HUES48 (cell line): ENCODE results near the gene PLAGL1.

Source experiments
- H3K27ac ChIP-seq: one replicate; pipeline ENCODE4 v1.7.0; 2013; ENCODE audit warnings: low read depth, low read length, inconsistent platforms
- H3K27me3 ChIP-seq: 2 replicates; pipeline ENCODE4 v1.6.1; 2013; ENCODE audit warnings: mild to moderate bottlenecking, low read length; ENCODE audit not compliant: control insufficient read depth, insufficient read depth
- H3K36me3 ChIP-seq: 2 replicates; pipeline ENCODE4 v1.6.1; 2013; ENCODE audit warnings: low read length; ENCODE audit not compliant: control insufficient read depth, insufficient read depth
- H3K4me1 ChIP-seq: 2 replicates; pipeline ENCODE4 v1.6.1; 2013; ENCODE audit warnings: mild to moderate bottlenecking, low read length; ENCODE audit not compliant: control insufficient read depth, insufficient read depth
- H3K4me3 ChIP-seq: 2 replicates; pipeline ENCODE4 v1.5.1; 2013; ENCODE audit warnings: mild to moderate bottlenecking, low read depth, low read length
- H3K9ac ChIP-seq: 2 replicates; pipeline ENCODE4 v1.6.1; 2013; ENCODE audit warnings: mild to moderate bottlenecking, low read depth, low read length, moderate library complexity
- H3K9me3 ChIP-seq: 2 replicates; pipeline ENCODE4 v1.6.1; 2013; ENCODE audit warnings: low read length; ENCODE audit not compliant: control insufficient read depth, insufficient read depth

PLAGL1 gene

DNA sequence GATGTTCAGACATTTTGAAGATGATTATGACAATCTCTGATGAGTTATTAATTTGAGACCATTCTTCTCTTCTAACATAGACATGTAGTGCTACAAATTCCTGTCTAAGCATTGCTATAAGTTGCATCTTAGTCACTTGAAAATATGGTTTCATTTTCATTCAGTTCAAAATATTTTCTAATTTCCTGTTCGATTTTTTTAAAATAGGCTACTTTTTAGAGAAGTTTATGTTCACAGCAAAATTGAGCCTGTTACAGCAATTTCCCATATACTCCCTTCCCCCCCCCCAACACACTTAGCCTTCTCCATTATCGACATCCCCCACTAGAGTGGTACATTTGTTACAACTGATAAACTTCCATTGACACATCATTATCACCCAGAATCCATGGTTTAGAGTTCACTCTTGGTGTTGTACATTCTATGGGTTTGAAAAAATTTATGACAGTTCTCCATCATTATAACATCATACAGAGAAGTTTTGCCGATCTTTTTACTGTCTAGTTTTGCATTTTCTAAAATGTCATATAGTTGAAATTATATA lies 31.2 kb downstream of the PLAGL1 start:
- Histone ChIP-seq H3K4me1 (peaks cover 41% of the 10 kb centered on the region), H3K36me3 (no peaks in the 10 kb centered on the region), H3K4me3 (no peak overlapping the region), H3K27ac (no peak overlapping the region), H3K9ac (no peak overlapping the region), H3K9me3 (no peaks in the 10 kb centered on the region), H3K27me3 (peaks cover 81% of the 10 kb centered on the region)

- Histone ChIP-seq H3K27ac (peak overlapping the region; percentile 94), H3K27me3 (peaks cover 95% of the 10 kb centered on the region), H3K9ac (no peak overlapping the region), H3K4me1 (peaks cover 55% of the 10 kb centered on the region), H3K36me3 (no peaks in the 10 kb centered on the region), H3K9me3 (no peaks in the 10 kb centered on the region), H3K4me3 (peak overlapping the region; percentile 38)
These were observed 34.0 kb downstream of the PLAGL1 start for GRCh38 chr6:143974089-143974488.

GRCh38 chr6:143973097-143973966 lies 34.7 kb downstream of the PLAGL1 start:
- peaks cover 59% of the 10 kb centered on the region for H3K4me1 ChIP-seq
- no peaks in the 10 kb centered on the region for H3K9me3 ChIP-seq
- no peaks in the 10 kb centered on the region for H3K36me3 ChIP-seq
- peaks cover 96% of the 10 kb centered on the region for H3K27me3 ChIP-seq
- H3K9ac ChIP-seq: no peak overlapping the region
- peak overlapping the region; percentile 94 for H3K27ac ChIP-seq
- H3K4me3 ChIP-seq: peak overlapping the region; percentile 38

DNA sequence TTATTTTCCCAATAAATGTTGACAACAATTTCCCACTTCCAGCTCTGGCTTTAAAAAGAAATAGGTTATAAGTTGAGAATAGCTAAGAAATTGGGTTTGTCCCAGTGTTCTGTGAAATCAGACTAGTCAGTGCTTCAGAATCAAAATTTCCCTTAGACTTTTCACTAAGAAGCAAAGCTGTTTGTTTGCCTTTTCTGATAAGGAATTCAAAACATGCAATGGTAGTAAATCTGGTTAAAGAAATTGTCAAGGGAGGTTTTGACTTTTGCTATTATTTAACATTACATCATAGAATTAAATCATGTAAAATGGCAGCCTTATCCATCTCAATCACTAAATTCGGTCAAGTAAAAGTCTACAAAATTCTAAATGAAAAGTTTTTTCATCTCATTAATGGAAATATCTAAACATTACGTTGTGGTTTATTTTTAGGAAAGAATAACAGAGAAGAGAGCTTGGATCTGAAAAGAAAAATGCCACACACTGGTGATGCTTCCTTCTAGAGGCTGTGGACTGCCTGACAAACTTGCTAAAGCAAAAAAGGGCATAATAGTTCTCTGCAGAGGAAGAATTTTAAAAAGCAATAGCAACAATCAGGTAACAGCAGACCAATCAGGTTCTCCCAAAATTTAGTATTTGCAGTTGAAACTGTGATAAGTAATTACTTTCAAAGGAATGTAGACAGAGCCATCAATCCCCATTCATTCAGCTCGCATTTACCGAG lies 36.4 kb downstream of the PLAGL1 start:
- Histone ChIP-seq H3K4me1 (peaks cover 59% of the 10 kb centered on the region), H3K36me3 (no peaks in the 10 kb centered on the region), H3K9ac (no peak overlapping the region), H3K9me3 (no peaks in the 10 kb centered on the region), H3K27me3 (peaks cover 96% of the 10 kb centered on the region), H3K4me3 (no peak overlapping the region), H3K27ac (peak overlapping the region; percentile 94)

- no peak overlapping the region for H3K4me3 ChIP-seq
These were observed 37.4 kb downstream of the PLAGL1 start for GRCh38 chr6:143970456-143971218.

GRCh38 chr6:143969077-143969476 lies 39.0 kb downstream of the PLAGL1 start:
- H3K27ac ChIP-seq: no peak overlapping the region
- peaks cover 96% of the 10 kb centered on the region for H3K27me3 ChIP-seq
- no peaks in the 10 kb centered on the region for H3K9me3 ChIP-seq
- H3K4me1 ChIP-seq: peaks cover 59% of the 10 kb centered on the region
- H3K36me3 ChIP-seq: no peaks in the 10 kb centered on the region
- no peak overlapping the region for H3K4me3 ChIP-seq
- H3K9ac ChIP-seq: no peak overlapping the region

More at GRCh38 chr6:143970456-143971218, 37.4 kb downstream of the PLAGL1 start:
- Histone ChIP-seq H3K9me3 (no peaks in the 10 kb centered on the region), H3K27ac (no peak overlapping the region), H3K4me1 (peaks cover 62% of the 10 kb centered on the region), H3K27me3 (peaks cover 96% of the 10 kb centered on the region), H3K36me3 (no peaks in the 10 kb centered on the region), H3K9ac (no peak overlapping the region)

GRCh38 chr6:143967706-143968376 lies 40.2 kb downstream of the PLAGL1 start:
- Histone ChIP-seq H3K27me3 (peaks cover 100% of the 10 kb centered on the region), H3K9me3 (no peaks in the 10 kb centered on the region), H3K4me3 (no peak overlapping the region)

GRCh38 chr6:143966312-143966711 lies 41.7 kb downstream of the PLAGL1 start:
- Histone ChIP-seq H3K27me3 (peaks cover 100% of the 10 kb centered on the region), H3K36me3 (no peaks in the 10 kb centered on the region), H3K4me1 (peaks cover 63% of the 10 kb centered on the region), H3K9me3 (no peaks in the 10 kb centered on the region), H3K27ac (no peak overlapping the region), H3K9ac (no peak overlapping the region), H3K4me3 (no peak overlapping the region)

More at GRCh38 chr6:143967706-143968376, 40.2 kb downstream of the PLAGL1 start:
- Histone ChIP-seq H3K9ac (no peak overlapping the region), H3K4me1 (peaks cover 63% of the 10 kb centered on the region), H3K27ac (no peak overlapping the region), H3K36me3 (no peaks in the 10 kb centered on the region)

- Histone ChIP-seq H3K36me3 (no peaks in the 10 kb centered on the region), H3K4me3 (no peak overlapping the region), H3K27ac (no peak overlapping the region), H3K9ac (no peak overlapping the region), H3K9me3 (no peaks in the 10 kb centered on the region), H3K27me3 (peaks cover 100% of the 10 kb centered on the region), H3K4me1 (peaks cover 63% of the 10 kb centered on the region)
These were observed 42.4 kb downstream of the PLAGL1 start for GRCh38 chr6:143965503-143966171.

DNA sequence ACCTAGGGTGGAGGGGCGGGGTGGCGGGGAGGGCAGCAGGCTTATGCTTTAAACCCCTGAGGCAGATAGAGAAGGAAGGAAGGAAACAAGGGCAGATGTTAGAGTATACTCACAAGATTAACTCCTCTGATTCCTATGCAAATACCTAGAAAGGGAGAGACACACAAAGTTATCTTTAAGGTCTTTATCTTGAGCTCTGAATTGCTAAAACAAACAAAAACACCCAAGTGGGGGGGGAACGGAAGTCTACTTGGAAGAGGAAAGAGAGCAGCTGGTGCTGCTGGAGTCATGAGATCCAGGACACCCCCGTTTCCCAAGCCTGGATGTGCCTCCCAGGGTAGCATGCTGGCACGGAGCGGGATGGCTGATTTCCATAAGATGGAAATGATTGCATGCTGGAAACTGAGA lies 43.4 kb downstream of the PLAGL1 start:
- H3K9me3 ChIP-seq: no peaks in the 10 kb centered on the region
- no peak overlapping the region for H3K4me3 ChIP-seq
- H3K9ac ChIP-seq: no peak overlapping the region
- H3K27me3 ChIP-seq: peaks cover 100% of the 10 kb centered on the region
- H3K27ac ChIP-seq: no peak overlapping the region
- H3K4me1 ChIP-seq: peaks cover 70% of the 10 kb centered on the region
- no peaks in the 10 kb centered on the region for H3K36me3 ChIP-seq
